CD14-positive monocyte (primary cell): ENCODE data around the gene SECISBP2. TPM values are rescaled to one million over a fixed set of nuclear protein-coding genes. Genes with fewer than 3 reads are reported as not detected.
"Not testable (repeated sequence)": the region's sequence is repeated elsewhere in the genome, so short reads cannot be mapped to it uniquely, and the experiment has no call there.

Experiments used
- DNase-seq, 3 donors: peaks; one replicate each; pipeline ENCODE4 v3.0.0-alpha.2; 2011 to 2022
- H2AFZ ChIP-seq: 2 replicates; pipeline ENCODE4 v1.6.0; 2012; ENCODE audit warnings: mild to moderate bottlenecking, low read depth, low read length, inconsistent platforms; ENCODE audit not compliant: insufficient read depth, poor library complexity, severe bottlenecking
- H3K27ac ChIP-seq, 2 donors: 1 replicate in 1 of 2; 2 replicates in 1 of 2; pipeline ENCODE4 v1.5.1; 2012 to 2013; ENCODE audit warnings: low read length in 2 of 2, control low read depth in 1 of 2, inconsistent platforms in 1 of 2, low read depth in 1 of 2, mild to moderate bottlenecking in 1 of 2
- H3K27me3 ChIP-seq, 2 donors: one replicate each; pipeline versions ENCODE4 v1.6.0 to v1.6.1; 2011 to 2013; ENCODE audit warnings: low read length in 2 of 2; ENCODE audit not compliant: control insufficient read depth in 2 of 2, insufficient read depth in 2 of 2
- H3K36me3 ChIP-seq, 2 donors: replicated peaks in 1 of 2; 1 replicate in 1 of 2; 2 replicates in 1 of 2; pipeline versions ENCODE4 v1.5.1 to v1.6.1; 2012 to 2013; ENCODE audit warnings: low read length in 2 of 2, control low read depth in 1 of 2, inconsistent platforms in 1 of 2, mild to moderate bottlenecking in 1 of 2; ENCODE audit not compliant: insufficient read depth in 2 of 2, control insufficient read depth in 1 of 2
- H3K4me1 ChIP-seq, 2 donors: 1 replicate in 1 of 2; 2 replicates in 1 of 2; pipeline versions ENCODE4 v1.5.1 to v1.6.1; 2012 to 2013; ENCODE audit warnings: low read length in 2 of 2, control low read depth in 1 of 2, inconsistent platforms in 1 of 2, mild to moderate bottlenecking in 1 of 2, moderate library complexity in 1 of 2; ENCODE audit not compliant: insufficient read depth in 2 of 2, control insufficient read depth in 1 of 2
- H3K4me2 ChIP-seq: replicated peaks from 2 replicates; pipeline ENCODE3; 2012; ENCODE audit warnings: low read length, moderate library complexity, mild to moderate bottlenecking; ENCODE audit not compliant: poor library complexity, severe bottlenecking; ENCODE audit errors: extremely low read depth
- H3K4me3 ChIP-seq, 3 experiments: fragments of 200-600 bp in 1 of 3; sonication (generic) in 1 of 3; replicated peaks in 1 of 3; 1 replicate in 2 of 3; 2 replicates in 1 of 3; pipeline ENCODE4 v1.5.1; 2011 to 2013; ENCODE audit warnings: low read length in 3 of 3, mild to moderate bottlenecking in 3 of 3, control low read depth in 2 of 3, low read depth in 2 of 3, inconsistent platforms in 1 of 3, moderate library complexity in 1 of 3
- H3K79me2 ChIP-seq: 2 replicates; pipeline ENCODE4 v1.6.0; 2012; ENCODE audit warnings: mild to moderate bottlenecking, control low read depth, inconsistent platforms, low read length, moderate library complexity; ENCODE audit not compliant: insufficient read depth
- H3K9ac ChIP-seq: 2 replicates; pipeline ENCODE4 v1.6.0; 2017; ENCODE audit warnings: low read length, mild to moderate bottlenecking; ENCODE audit not compliant: insufficient read depth, poor library complexity, severe bottlenecking
- H3K9me3 ChIP-seq, 2 donors: replicated peaks in 1 of 2; 1 replicate in 1 of 2; 2 replicates in 1 of 2; pipeline versions ENCODE4 v1.5.1 to v1.6.1; 2012 to 2013; ENCODE audit warnings: low read length in 2 of 2, control low read depth in 1 of 2; ENCODE audit not compliant: control insufficient read depth in 1 of 2, insufficient read depth in 1 of 2
- H4K20me1 ChIP-seq: 2 replicates; pipeline ENCODE4 v1.6.0; 2012; ENCODE audit warnings: mild to moderate bottlenecking, low read length, control low read depth, moderate library complexity; ENCODE audit not compliant: insufficient read depth
- H3K27ac Mint-ChIP-seq, 7 donors: one replicate each; pipeline ENCODE4 v1.8.0; 2020; ENCODE audit warnings: mild to moderate bottlenecking in 7 of 7, mixed read lengths in 7 of 7, moderate library complexity in 6 of 7, inconsistent platforms in 2 of 7
- H3K27me3 Mint-ChIP-seq, 3 donors: one replicate each; pipeline ENCODE4 v1.8.0; 2021 to 2022; ENCODE audit warnings: low read depth in 3 of 3, mild to moderate bottlenecking in 3 of 3, mixed read lengths in 3 of 3, moderate library complexity in 3 of 3, inconsistent platforms in 1 of 3
- H3K36me3 Mint-ChIP-seq, 2 donors: one replicate each; pipeline ENCODE4 v1.8.0; 2020; ENCODE audit warnings: mixed read lengths in 2 of 2, inconsistent platforms in 1 of 2, mild to moderate bottlenecking in 1 of 2
- H3K4me1 Mint-ChIP-seq: one replicate; pipeline ENCODE4 v1.8.0; 2020; ENCODE audit warnings: mild to moderate bottlenecking, mixed read lengths
- H3K4me3 Mint-ChIP-seq, 2 donors: one replicate each; pipeline ENCODE4 v1.8.0; 2020; ENCODE audit warnings: mild to moderate bottlenecking in 2 of 2, mixed read lengths in 2 of 2, moderate library complexity in 1 of 2
- H3K9me3 Mint-ChIP-seq, 7 donors: one replicate each; pipeline ENCODE4 v1.8.0; 2020 to 2022; ENCODE audit warnings: mixed read lengths in 7 of 7, mild to moderate bottlenecking in 6 of 7, moderate library complexity in 6 of 7, inconsistent platforms in 2 of 7
- CTCF ChIP-seq: fragments of 200-600 bp; IDR thresholded peaks from one replicate; pipeline ENCODE4 v1.8.0; 2022; ENCODE audit warnings: antibody characterized with exemption, mild to moderate bottlenecking
- WGBS: methylation state at CpG from one replicate; pipeline ENCODE4 v1.1.5; 2013; ENCODE audit warnings: missing lambda C conversion rate; ENCODE audit not compliant: insufficient coverage; 5-methylcytosine and 5-hydroxymethylcytosine counted together
- intact Hi-C, 2 donors: fragments of 100-400 bp; cut with micrococcal nuclease; formaldehyde crosslinking; loops; one replicate each; pipeline versions ENCODE4 v1.15.0 to v1.15.1; 2023
- polyA plus RNA-seq, 3 donors: library from polyadenylated mRNA; depleted of rRNA in 1 of 3; unstranded in 2 of 3; stranded (reverse) in 1 of 3; fragments of 300-500 nt in 2 of 3; fragments of >200 nt in 1 of 3; fragmentation: Illumina TruSeq in 2 of 3; gene quantifications; 1 replicate in 2 of 3; 2 replicates in 1 of 3; pipeline ENCODE4 v1.2.3, GENCODE V29; 2012 to 2021

The SECISBP2 gene
- polyA plus RNA-seq, 3 donors: 8.6 to 51.4 (median 9.8) TPM

DNA sequence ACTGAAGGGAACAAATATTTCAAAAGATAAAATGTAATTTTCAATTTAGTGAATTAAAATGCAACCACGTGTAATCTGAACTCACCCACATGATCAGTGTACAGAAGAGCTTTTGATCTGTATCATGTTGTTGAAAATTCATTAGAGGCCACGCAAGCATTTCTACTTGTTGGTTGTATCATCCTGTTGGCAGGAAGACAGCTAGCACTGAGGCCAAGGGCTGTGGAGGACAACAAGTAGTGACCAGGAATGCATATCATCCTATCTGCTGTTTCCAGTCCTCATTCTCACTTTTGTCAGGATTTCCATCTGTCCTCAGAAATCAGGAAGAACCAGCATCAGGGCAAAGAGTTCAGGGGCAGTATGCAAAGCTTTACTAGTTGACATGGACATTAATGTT, 37.2 kb upstream of the SECISBP2 start:
- Mint-ChIP-seq H3K36me3 (no peaks in the 10 kb centered on the region), H3K4me1 (peaks cover 6% of the 10 kb centered on the region), H3K9me3 (peaks cover 2 to 14% (median 5%) of the 10 kb centered on the region in 7 donors), H3K27ac (peak overlapping the region in 1 of 7 donors; percentile 73), H3K27me3 (peaks cover 0 to 5% (median 2%) of the 10 kb centered on the region in 3 donors), H3K4me3 (no peak overlapping the region)
- H3K9me3 ChIP-seq: no peaks in the 10 kb centered on the region
- H4K20me1 ChIP-seq: no peaks in the 10 kb centered on the region
- no peak for TF ChIP-seq CTCF
- intact Hi-C loops: loop anchor here in 1 of 2 donors (10.0 kb wide), 1 partner anchor 1326 kb away; a partner anchor contains a TSS
- H3K27ac ChIP-seq: no peak overlapping the region
- H3K79me2 ChIP-seq: no peaks in the 10 kb centered on the region
- no peaks in the 10 kb centered on the region for H3K27me3 ChIP-seq
- no CpG with 5 or more reads among the region's 2 CpGs for WGBS
- no peaks in the 10 kb centered on the region for H3K4me1 ChIP-seq
- no peak overlapping the region for H3K4me2 ChIP-seq
- no peak for DNase-seq
- no peak overlapping the region for H3K9ac ChIP-seq
- no peak overlapping the region for H2AFZ ChIP-seq
- no peak overlapping the region for H3K4me3 ChIP-seq
- H3K36me3 ChIP-seq: no peaks in the 10 kb centered on the region

DNA sequence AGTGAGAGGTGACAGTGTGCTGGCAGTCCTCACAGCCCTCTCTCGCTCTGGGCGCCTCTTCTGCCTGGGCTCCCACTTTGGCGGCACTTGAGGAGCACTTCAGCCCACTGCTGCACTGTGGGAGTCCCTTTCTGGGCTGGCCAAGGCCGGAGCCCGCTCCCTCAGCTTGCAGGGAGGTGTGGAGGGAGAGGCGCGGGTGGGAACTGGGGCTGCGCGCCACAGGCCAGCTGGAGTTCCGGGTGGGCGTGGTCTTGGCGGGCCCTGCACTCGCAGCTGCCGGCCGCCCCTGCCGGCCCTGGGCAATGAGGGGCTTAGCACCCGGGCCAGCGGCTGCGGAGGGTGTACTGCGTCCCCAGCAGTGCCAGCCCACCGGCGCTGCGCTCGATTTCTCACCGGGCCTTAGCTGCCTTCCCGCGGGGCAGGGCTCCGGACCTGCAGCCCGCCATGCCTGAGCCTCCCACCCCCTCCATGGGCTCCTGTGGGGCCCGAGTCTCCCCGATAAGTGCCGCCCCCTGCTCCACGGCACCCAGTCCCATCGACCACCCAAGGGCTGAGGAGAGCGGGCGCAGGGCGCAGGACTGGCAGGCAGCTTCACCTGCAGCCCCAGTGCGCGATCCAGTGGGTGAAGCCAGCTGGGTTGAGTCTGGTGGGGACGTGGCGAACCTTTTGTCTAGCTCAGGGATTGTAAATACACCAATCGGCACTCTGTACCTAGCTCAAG, 35.9 kb upstream of the SECISBP2 start:
- not testable (repeated sequence) for DNase-seq, H3K4me1 Mint-ChIP-seq, H3K27me3 ChIP-seq, H3K79me2 ChIP-seq, H3K36me3 Mint-ChIP-seq, H4K20me1 ChIP-seq, H3K27me3 Mint-ChIP-seq, H3K27ac ChIP-seq, H3K9me3 Mint-ChIP-seq, H3K9me3 ChIP-seq, H3K4me1 ChIP-seq, H3K36me3 ChIP-seq
- WGBS: 50% methylated on average over 36 of the region's 42 CpGs
- intact Hi-C loops: loop anchor here in 1 of 2 donors (10.0 kb wide), 1 partner anchor 1328 kb away; a partner anchor contains a TSS
- Histone ChIP-seq H2AFZ (peak overlapping the region; percentile 59), H3K9ac (peak overlapping the region; percentile 32), H3K4me3 (peak overlapping the region in 2 of 3 experiments; percentile 13 to 42), H3K4me2 (peak overlapping the region; percentile 34)
- H3K27ac Mint-ChIP-seq: peak overlapping the region in 1 of 7 donors; percentile 35
- H3K4me3 Mint-ChIP-seq: peak overlapping the region; percentile 46 to 62
